IPS-15b (cell line): ENCODE measurements around the gene SYNJ2.

ENCODE experiments used
- H3K27me3 ChIP-seq: one replicate; pipeline ENCODE4 v1.6.1; 2013; ENCODE audit warnings: low read length; ENCODE audit not compliant: control insufficient read depth, insufficient read depth
- H3K36me3 ChIP-seq: one replicate; pipeline ENCODE4 v1.6.1; 2013; ENCODE audit warnings: low read length; ENCODE audit not compliant: control insufficient read depth, insufficient read depth
- H3K4me1 ChIP-seq: one replicate; pipeline ENCODE4 v1.6.1; 2013; ENCODE audit warnings: mild to moderate bottlenecking, low read length; ENCODE audit not compliant: control insufficient read depth, insufficient read depth
- H3K4me3 ChIP-seq: one replicate; pipeline ENCODE4 v1.5.1; 2013; ENCODE audit warnings: low read depth, low read length
- H3K9ac ChIP-seq: one replicate; pipeline ENCODE4 v1.6.1; 2013; ENCODE audit warnings: low read depth, mild to moderate bottlenecking, low read length
- H3K9me3 ChIP-seq: one replicate; pipeline ENCODE4 v1.6.1; 2013; ENCODE audit warnings: mild to moderate bottlenecking, low read length; ENCODE audit not compliant: control insufficient read depth, insufficient read depth

The SYNJ2 gene

GRCh38 chr6:158021376-158021775, 39.7 kb downstream of the SYNJ2 start:
- H3K9me3 ChIP-seq = no peaks in the 10 kb centered on the region
- no peaks in the 10 kb centered on the region for H3K4me1 ChIP-seq
- no peaks in the 10 kb centered on the region for H3K36me3 ChIP-seq
- H3K27me3 ChIP-seq = no peaks in the 10 kb centered on the region
- H3K9ac ChIP-seq = no peak overlapping the region
- no peak overlapping the region for H3K4me3 ChIP-seq

DNA sequence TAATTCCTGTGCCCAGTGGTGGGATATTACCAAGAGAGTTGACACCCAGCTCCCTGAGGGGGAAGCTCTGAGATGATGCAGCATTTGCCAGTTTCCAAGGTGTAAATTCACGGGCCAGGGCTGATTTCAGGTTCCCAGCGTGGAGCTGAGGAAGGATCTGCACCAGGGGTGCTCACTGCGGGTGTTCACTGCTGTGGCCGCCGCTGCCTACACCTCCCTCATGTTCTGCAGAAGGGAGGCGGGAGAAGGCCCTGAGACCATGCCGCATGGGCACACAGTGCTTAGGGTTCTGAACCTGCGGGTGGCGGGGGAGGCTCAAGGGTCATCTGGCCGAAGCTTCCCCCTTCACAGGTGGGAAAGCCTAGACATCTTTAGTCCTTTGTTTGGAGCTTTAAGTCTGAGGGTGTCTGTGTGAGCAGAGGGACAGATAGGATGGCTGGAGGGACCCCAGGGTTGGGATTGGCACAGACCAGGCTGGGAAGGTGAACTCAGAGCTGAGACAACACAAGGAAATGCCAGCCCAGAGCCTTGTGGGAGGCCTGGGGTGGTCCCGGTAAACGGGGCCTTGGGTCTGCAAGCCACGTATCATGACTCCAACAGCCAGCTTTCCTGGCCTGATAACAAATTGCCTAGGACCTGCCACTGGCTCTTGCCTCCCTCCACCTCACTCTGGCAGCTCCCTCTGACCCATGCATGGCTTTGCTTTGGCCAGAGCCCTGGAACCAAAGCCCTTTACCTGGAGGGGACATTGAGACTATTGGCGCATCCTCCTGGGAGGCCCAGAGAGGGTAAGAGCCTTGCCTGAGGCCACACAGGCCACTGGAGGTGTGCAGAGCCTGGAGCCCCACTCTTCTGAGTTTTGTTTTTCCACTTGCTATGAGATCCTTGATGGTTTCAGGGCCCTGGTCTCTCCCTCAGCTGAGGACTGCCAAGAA, 40.4 kb downstream of the SYNJ2 start:
- Histone ChIP-seq H3K9ac (no peak overlapping the region), H3K4me3 (no peak overlapping the region), H3K4me1 (no peaks in the 10 kb centered on the region), H3K27me3 (no peaks in the 10 kb centered on the region), H3K36me3 (no peaks in the 10 kb centered on the region), H3K9me3 (no peaks in the 10 kb centered on the region)

- no peaks in the 10 kb centered on the region for H3K4me1 ChIP-seq
- H3K9me3 ChIP-seq = no peaks in the 10 kb centered on the region
- H3K4me3 ChIP-seq = no peak overlapping the region
- no peak overlapping the region for H3K9ac ChIP-seq
- H3K27me3 ChIP-seq = no peaks in the 10 kb centered on the region
- H3K36me3 ChIP-seq = no peaks in the 10 kb centered on the region
Measured at GRCh38 chr6:158022749-158023596, 41.3 kb downstream of the SYNJ2 start.

- no peaks in the 10 kb centered on the region for H3K27me3 ChIP-seq
- no peak overlapping the region for H3K4me3 ChIP-seq
- H3K9me3 ChIP-seq = no peaks in the 10 kb centered on the region
- no peaks in the 10 kb centered on the region for H3K4me1 ChIP-seq
- no peaks in the 10 kb centered on the region for H3K36me3 ChIP-seq
- no peak overlapping the region for H3K9ac ChIP-seq
Measured at GRCh38 chr6:158023597-158023939, 41.9 kb downstream of the SYNJ2 start.

DNA sequence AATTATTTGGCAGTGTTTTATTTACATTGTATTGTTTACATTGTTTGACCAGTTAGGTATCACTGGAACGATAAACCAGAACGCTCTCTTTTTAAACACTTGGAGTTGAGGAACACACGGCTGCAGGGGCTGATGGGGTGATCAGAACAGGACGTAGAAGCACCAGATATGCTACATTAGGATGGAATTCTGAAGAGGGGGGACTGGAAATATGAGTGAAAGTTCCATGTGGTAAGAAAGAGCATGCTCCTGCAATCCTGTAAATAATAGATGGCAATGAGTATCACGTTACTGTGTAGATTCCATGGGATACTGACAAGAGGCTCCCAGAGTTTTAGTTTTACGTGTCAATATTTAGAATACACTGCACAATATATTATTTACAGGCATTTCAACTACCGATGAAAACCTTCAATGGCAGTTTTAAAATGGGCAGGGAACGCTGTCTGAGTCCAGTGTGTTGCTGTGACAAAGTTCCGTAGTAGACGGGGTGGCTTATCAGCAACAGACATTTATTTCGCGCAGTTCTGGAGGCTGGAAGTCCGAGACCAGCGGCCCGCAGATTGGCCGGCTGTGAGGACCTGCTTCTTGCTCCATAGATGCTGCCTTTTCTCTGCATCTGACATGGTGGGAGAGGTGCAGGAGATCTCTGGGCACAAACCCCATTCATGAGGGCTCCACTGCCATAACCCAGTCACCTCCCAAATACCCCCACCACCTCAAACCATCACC, 43.1 kb downstream of the SYNJ2 start:
- no peaks in the 10 kb centered on the region for H3K27me3 ChIP-seq
- H3K9ac ChIP-seq = no peak overlapping the region
- H3K9me3 ChIP-seq = no peaks in the 10 kb centered on the region
- H3K4me1 ChIP-seq = no peaks in the 10 kb centered on the region
- H3K4me3 ChIP-seq = no peak overlapping the region
- H3K36me3 ChIP-seq = no peaks in the 10 kb centered on the region

DNA sequence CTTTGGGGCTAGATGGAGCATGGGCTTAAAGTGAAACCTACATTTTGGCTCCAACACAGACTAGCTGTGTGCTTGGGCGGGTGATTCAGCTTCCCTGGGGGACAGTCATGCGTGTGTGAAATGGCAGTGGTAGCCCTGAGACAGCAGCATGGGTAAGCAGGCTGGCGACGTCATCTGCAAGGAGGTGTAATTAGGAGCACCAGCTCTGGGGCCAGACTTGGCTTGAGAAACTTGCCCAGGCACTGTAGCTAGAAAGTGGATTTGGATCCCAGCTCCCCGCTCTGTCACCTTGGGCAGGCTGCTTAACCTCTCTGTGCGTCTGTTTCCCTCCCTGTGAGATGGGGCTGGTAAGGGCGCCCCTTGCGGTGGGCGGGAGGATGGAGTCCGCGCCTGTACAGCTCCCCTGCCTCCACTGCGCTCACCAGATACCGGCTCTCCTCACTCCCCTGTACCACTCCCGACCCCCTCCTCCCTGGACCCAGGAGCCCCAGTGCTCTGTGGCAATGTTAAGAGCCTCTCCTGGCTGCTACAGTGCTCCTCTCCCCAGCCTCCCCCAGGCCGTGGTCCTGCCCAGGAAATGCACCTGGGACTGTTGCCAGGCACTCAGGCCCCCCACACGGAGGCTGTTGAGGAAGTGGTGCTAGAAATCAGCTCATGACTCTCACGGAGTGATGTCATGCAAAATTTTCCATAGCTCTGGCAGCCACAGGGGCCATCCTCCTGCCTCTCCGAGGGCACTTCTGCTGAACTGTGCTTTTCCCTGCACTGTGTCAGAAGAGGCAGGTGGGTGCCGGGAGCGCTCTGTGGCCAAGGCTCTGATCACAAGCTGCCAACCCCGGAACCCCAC, 44.6 kb downstream of the SYNJ2 start:
- Histone ChIP-seq H3K27me3 (no peaks in the 10 kb centered on the region), H3K9me3 (no peaks in the 10 kb centered on the region), H3K36me3 (no peaks in the 10 kb centered on the region), H3K4me1 (no peaks in the 10 kb centered on the region), H3K9ac (no peak overlapping the region), H3K4me3 (no peak overlapping the region)

- no peak overlapping the region for H3K9ac ChIP-seq
Measured at GRCh38 chr6:158026901-158027589, 45.4 kb downstream of the SYNJ2 start.

GRCh38 chr6:158027590-158028285, 46.1 kb downstream of the SYNJ2 start:
- H3K4me1 ChIP-seq = no peaks in the 10 kb centered on the region
- no peaks in the 10 kb centered on the region for H3K27me3 ChIP-seq
- H3K9me3 ChIP-seq = no peaks in the 10 kb centered on the region
- H3K4me3 ChIP-seq = no peak overlapping the region
- H3K36me3 ChIP-seq = no peaks in the 10 kb centered on the region
- no peak overlapping the region for H3K9ac ChIP-seq

More at GRCh38 chr6:158026901-158027589, 45.4 kb downstream of the SYNJ2 start:
- no peak overlapping the region for H3K4me3 ChIP-seq
- no peaks in the 10 kb centered on the region for H3K9me3 ChIP-seq
- no peaks in the 10 kb centered on the region for H3K4me1 ChIP-seq
- no peaks in the 10 kb centered on the region for H3K27me3 ChIP-seq
- H3K36me3 ChIP-seq = no peaks in the 10 kb centered on the region

GRCh38 chr6:158028421-158028820, 46.8 kb downstream of the SYNJ2 start:
- Histone ChIP-seq H3K9ac (no peak overlapping the region), H3K36me3 (no peaks in the 10 kb centered on the region), H3K4me1 (no peaks in the 10 kb centered on the region), H3K27me3 (no peaks in the 10 kb centered on the region), H3K9me3 (no peaks in the 10 kb centered on the region), H3K4me3 (no peak overlapping the region)

DNA sequence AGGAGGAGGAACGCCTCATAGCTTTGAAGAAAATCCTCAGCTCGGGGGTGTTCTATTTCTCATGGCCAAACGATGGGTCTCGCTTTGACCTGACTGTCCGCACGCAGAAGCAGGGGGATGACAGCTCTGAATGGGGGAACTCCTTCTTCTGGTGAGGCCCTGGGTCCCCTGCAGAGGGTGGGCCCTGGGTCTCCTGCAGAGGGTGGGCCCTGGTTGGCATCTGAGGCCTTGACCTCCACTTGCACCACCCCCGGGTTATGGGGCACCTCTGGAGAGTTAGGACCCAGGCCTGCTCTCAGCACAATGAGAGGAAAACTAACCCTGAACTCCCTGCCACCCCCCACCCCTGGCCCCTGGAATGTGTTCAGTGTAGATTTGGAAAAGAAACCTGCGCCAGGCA, 47.2 kb downstream of the SYNJ2 start:
- Histone ChIP-seq H3K4me1 (no peaks in the 10 kb centered on the region), H3K9me3 (no peaks in the 10 kb centered on the region), H3K27me3 (no peaks in the 10 kb centered on the region), H3K36me3 (no peaks in the 10 kb centered on the region), H3K4me3 (no peak overlapping the region), H3K9ac (no peak overlapping the region)
